Fibroblast of skin of right quadriceps (primary cell): ENCODE measurements around the gene ICE2.
A peak's percentile ranks its signal among the peaks of the same experiment; 100 is the strongest.
"Not testable (repeated sequence)": the region's sequence is repeated elsewhere in the genome, so short reads cannot be mapped to it uniquely, and the experiment has no call there.

ENCODE experiments used
- DNase-seq: peaks from one replicate; pipeline ENCODE4 v3.0.0-alpha.2; 2013

The ICE2 gene

GRCh38 chr15:60406513-60407414 lies 72.2 kb downstream of the ICE2 start:
- no peak for DNase-seq

GRCh38 chr15:60405399-60405798 lies 73.5 kb downstream of the ICE2 start:
- DNase-seq: no peak

- DNase-seq: not testable (repeated sequence)
Observed at GRCh38 chr15:60404351-60404750, 74.6 kb downstream of the ICE2 start.

DNA sequence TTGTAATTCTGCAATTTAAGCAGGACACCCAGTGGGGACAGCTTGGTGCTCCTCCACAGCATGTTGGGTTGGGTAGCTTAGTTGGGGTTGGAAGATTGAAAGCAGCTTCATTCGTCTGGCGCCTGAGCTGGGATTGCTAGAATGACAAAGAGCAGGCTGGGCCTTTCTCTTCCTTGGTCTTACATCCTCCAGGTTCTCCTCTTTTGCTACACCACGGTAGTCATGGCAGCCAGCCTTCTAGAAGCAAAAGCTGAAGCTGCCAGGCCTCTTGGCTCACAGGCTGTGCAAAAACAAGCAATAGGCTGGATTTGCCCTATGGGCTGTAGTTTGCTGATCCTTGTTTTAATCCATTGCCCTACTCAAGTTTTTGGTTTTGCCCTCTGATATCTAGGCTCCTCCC lies 78.0 kb downstream of the ICE2 start:
- no peak for DNase-seq

GRCh38 chr15:60399931-60400330 lies 79.0 kb downstream of the ICE2 start:
- peak; percentile 95 for DNase-seq

GRCh38 chr15:60399246-60399915 lies 79.6 kb downstream of the ICE2 start:
- DNase-seq: no peak

DNA sequence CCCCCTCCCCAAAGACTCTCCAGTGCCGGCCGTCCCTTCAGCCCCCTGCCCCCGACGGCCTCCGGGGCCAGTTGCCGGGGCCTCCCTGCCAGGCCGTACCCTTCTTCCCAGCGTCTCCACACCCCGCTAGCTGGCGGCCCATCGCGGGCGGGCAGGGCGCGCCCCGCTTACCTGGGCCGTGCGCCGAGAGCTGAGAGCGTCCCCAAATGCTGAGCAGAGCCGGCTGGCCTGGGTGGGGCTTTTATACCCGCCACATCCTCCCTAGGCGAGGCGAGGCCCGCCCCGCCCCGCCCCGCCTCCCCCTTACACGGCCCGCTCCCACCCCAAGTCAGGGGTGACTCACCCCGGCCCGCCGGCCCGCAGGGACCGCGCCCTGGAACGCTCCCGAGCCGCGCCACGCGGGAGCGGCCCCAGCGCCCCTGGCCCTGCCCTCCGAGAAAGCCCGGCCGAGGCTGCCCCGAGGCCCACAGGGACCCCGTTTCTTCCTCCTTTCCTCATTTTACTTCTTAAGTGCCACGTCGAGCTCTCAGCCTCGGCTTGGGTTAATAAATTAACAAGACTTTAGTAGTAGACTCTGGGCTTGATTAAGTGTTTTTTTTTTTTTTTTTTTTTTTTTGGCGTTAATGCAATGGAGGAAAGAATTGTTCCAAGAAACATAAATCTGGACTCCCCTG lies 81.0 kb downstream of the ICE2 start, which contains the start of gene ANXA2:
ANXA2 (minus strand) TSS at position 215 of the 674 bp plus-strand sequence. CDS start 11,911 bp downstream, outside the sequence.
- peak; percentile 94 for DNase-seq

- DNase-seq: peak; percentile 78
Observed at GRCh38 chr15:60396958-60397771, 81.8 kb downstream of the ICE2 start.

DNA sequence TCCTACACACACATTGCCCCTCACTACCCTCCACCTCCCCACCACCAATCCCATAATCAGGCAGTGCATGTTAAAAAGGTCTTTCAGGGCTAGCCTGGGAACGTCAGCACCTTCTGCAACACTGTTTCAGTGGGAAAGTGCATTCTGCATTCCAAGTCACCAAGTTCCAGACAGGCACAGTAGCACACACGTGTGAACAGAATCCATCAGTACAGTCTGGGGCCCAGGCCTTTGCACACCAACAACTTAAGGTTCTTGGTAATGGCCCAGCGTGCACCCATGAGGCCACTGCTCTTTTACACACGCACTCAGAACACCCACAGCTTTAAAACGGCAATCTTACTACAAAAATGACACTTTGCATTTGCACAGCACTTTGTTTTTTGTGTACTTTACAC lies 82.4 kb downstream of the ICE2 start:
- DNase-seq: no peak

GRCh38 chr15:60396100-60396499 lies 82.8 kb downstream of the ICE2 start:
- DNase-seq: no peak

DNA sequence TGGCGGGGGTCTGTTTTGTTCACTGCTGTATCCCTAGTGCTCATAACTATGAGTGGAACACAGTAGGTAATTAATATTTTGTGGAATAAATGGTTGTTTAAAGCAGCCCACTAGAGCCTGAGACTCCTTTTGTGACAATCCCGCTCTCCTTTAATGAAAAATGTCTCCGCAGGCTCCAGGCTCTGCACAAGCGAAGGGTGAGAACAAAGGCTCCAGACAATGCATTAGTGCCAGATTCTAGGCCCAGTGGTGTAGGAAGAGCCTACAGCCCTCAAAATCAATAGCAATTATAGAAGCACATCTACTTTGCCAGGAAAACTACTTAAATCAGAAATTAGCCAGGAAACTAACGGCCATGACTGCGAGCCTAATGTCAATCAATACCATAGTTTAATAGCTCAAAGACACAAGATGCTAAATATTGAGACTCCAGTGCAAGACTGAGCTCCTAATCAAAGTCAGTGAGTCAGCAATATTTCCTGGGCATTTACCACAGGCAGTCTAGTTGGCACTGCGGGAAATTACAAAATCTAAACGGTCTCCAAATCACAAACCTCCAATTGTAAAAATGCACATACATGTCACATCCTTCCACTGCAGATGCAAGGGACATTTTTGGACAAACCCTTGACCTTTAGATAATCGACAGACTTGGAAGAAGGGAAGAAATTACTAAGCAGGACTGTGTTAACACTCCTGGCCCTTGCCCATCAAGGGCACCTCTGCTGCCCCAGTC lies 83.5 kb downstream of the ICE2 start:
- DNase-seq: no peak

- peak; percentile 51 for DNase-seq
Observed at GRCh38 chr15:60394689-60395097, 84.2 kb downstream of the ICE2 start.

DNA sequence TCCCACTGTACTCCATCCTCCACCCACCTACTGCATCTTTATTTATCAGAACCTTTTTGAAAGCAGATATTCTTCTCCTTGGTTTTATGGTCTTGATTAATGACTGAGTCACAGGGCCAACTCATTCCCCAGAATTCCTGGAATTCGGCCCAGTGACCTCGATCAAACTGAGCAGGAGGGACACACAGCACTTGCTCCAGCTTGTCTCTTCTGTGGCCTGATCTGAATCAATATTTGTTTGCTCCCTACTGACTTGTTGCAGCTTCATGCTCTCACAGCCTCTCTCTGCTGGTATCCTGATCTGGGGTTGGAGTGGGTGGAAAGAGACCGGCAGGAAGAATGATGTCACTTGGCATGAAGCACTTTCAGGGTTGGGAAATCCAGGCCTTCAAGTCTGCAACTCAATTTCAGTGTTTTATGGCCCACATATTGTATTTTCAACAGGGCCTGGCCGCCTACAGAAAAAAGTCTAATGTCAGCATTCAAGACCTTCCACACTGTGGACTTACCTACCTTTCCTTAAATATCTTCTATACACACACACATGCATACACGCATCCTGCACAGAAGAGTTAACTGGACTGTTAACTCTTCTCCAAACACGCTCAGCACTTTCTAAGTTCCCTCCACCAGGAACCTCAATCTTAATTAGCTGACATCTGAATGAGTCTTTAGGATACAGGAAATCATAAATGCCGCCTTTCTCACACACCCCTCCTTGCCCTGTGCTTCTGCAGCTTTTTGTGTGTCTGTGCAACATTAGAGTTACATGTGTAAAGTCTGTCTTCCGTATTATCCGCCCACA lies 85.8 kb downstream of the ICE2 start:
- DNase-seq: peak; percentile 99

GRCh38 chr15:60392601-60392985 lies 86.3 kb downstream of the ICE2 start:
- peak; percentile 89 for DNase-seq

- DNase-seq: no peak
Observed at GRCh38 chr15:60391722-60392315, 87.1 kb downstream of the ICE2 start.

GRCh38 chr15:60390871-60391501 lies 88.0 kb downstream of the ICE2 start:
- DNase-seq: peak; percentile 88

DNA sequence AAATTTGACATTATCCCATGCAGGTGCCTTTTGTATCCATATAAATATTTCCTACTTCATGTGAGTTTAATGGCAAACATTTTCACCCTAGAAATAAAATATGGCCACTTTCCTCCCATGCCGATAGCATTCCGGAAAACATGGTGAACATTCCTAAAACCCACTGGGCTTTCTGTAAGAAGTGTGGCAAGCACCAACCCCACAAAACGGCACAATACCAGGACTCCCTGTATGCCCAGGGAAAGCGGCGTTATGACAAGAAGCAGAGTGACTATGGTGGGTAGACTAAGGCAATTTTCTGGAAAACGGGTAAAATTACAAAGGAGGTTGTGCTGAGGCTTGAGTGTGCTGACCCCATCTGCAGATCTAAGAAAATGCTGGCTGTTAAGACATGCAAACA lies 88.7 kb downstream of the ICE2 start:
- no peak for DNase-seq

DNA sequence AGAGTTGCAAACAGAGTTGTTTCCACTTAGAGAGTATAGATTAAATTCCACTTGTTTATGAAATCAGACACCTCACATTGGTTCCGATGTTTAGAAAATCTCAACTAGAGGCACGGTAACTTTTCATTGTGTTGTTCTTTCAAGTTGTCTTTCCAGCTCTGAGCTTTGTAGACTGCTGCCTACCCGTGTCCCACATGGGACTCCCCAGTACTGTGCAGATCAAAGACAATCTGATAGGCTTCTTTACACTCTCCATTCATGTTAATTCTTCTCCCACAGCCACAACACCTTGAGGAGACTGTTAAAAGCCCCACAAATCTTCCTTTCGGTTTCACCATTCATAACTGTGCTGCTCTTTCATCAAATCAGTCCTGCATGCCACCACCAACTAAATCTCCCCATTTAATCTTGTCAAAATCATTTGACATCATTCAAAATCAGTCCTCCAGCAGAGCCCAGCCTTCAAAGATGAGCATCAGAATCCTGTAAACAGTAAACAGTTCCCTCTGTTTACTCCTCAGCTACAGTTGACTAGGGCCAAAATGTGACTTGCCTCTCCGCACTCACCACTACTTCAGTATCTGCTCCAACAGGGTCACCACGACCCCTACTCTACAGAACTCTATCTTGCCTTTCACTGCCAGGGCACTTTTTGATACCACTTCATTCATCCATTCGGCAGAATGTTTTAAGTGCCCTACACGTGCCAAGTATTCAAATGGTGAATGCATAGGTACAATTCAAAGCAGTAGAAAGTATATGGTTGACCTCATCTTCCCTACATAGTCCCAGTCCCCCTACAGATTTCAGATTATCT lies 89.5 kb downstream of the ICE2 start:
- no peak for DNase-seq

- DNase-seq: no peak
Observed at GRCh38 chr15:60387321-60387720, 91.6 kb downstream of the ICE2 start.
